OCI-M2 (cell line): ENCODE measurements around the gene GRK5.
A peak's percentile ranks its signal among the peaks of the same experiment; 100 is the strongest.
"Not testable (repeated sequence)": the region's sequence is repeated elsewhere in the genome, so short reads cannot be mapped to it uniquely, and the experiment has no call there.

Experiments
- DNase-seq: peaks from one replicate; lab custom pipeline; 2025; ENCODE audit not compliant: unreplicated experiment; lab: John Stamatoyannopoulos, UW

GRK5 gene

DNA sequence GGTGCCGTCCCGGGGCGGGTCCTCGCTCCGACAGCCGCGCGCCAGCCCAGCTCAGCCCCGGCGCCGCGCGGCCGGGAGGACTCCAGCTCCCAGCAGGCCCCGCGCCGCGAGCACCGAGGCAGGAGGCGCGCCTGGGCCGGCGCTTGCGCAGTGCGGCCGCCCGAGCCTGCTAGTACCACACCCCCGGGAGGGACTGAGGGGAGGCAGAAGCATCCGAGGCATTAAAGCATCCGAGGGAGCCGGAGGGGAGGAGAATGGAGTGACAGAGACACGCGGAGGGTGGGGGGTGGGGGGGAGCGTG, at the start of gene GRK5:
Gene GRK5 (plus strand): TSS at position 206 of the 301 bp plus-strand sequence. CDS start 347 bp downstream, outside the sequence.
- DNase-seq, result no peak

DNA sequence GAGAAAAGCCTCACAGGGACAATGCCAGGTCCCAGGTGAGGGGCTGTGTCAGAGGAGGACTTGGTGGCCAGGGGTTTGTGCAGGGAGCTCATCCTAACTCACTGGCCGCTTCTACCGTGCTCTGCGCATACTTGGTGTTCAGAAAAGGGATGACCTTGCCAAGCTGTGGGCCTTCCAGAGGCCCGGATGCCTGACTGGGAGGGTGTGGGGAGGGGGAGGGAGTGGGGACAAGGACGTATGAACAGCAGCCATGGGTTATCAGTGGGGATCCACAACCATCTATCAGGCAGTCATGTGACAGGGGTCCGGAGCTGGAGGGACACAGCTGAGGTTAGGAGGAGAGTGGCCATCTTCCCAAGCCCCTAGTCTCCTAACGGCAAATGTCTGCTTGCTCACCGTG, 48.0 kb upstream of the GRK5 start:
- no peak for DNase-seq

DNA sequence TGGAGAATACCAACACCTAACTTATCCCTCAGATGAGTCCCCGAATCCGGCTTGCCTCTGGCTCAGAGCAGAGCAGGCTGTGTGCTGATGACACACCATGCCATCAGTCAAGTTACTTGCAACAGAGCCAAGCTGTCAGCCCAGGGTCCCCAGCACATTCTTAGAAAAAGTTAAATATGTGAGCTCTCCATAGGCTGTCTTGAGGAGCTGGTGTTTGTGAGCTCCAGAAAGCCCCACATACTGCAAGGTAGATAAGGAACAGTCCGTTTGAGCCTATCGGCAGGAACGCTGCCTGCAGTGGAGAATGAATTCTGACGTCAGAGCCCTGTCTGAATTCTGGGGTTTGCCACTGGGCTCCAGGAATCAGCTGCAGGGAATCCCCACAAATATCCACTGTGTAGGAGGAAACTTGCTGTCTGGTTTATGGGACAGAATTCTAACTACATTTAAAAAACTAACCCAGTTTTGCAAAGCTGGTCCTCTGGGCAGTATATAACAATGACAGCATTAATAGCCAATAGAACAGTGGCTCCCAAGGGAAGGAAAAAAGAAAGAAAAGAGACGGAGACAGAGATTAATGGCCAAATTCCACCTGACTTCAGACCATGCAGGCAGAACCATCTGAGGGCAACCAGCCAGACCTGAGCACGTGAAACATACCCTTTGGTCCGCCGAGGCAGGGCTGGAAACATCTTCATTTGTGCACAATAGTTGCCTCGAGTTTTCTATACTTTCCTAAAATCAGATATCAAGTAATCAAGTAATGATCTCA, 45.5 kb upstream of the GRK5 start:
- no peak for DNase-seq

DNA sequence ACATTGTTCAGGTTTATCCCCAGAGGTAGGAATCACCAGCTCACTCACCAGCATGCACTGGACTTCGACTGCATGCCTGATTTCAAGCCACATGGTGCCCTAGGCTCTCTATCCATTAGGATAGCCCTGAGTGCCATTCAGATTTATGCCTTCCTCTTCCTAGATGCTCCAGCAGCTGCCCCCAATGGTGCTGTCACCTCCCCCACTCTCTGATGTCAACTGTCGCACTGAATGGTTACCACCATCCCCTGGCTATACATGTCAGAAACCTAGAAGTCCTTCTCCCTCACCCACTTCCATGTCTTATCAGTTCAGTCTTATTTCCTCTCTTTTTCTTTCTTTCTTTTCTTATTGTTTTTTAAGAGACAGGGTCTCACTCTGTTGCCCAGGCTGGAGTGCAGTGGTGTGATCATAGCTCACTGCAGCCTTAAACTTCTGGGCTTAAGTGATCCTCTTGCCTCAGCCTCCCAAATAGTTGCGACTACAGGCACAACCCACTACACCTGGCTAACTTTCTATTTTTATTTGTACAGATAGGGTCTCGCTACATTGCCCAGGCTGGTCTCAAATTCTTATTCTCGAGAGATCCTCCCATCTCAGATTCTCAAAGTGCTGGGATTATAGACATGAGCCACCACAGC, 44.8 kb upstream of the GRK5 start:
- DNase-seq, result no peak

DNA sequence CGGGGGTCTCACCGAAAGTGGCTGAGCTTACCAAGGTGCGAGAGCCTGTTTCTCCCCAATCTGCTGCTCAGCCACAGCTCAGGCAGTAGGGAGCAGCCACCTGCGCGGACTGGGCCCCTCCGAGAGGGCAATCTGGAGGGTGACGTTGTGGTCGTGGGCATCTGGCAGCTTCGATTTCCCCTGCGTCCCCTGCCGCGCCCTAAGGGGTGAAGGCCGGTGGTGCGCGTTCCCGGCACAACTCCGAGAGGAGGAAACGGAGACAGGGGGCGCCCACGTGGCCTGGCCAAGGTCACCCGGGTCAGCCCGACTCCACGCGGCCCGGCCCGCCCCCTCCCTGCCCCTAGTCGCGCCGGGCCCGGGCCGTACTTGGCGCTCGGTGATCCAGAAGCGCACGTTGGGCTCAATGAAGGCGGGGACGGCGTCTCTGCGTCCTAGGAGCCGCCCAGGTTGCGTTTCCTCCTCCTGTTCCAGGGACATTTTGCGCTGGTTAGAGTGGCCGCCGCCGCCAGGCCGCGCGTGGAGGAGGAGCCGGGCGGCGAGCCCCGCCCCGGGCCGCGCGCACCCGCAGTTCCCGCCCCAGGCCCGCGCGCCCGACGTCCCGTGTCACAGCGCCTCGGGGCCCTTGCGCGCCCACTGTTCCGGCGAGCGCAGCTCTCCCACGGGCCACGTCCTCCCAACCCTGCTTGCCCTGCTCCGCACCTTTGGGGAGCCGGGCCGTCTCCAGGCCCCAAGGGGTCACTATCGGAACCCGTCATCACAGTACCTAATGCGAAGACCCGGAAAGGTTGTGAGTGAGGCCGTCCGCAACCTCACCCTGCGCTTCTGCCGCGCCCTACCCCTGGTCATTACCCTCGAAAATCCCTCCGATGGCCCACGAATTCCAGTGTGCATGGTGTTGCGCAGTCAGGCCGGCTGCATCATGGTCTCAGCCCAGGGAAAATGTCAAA, 41.9 kb upstream of the GRK5 start, which contains the start of gene SFXN4:
Gene SFXN4 (minus strand): TSS at position 544 of the 947 bp plus-strand sequence. CDS start 67 bp downstream, at position 477.
- DNase-seq, result no peak

DNA sequence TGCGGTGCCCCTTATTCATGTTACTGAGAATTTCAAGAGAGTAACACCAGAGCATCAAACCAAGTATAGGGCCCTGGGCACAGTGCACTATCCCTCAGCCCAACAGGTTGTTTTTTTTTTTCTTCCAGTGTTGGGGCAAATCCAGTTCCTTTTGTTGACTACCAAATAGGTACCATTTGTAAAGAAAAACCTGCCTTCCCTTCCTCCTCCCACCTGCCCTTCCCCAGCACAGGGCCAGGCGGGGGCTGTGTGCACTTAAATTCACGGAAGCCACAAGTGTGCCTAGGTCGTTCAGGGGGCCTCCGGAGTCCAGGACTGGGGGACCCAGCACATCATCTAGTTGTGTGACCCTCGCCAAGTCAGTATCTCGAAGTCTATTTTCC, 41.3 kb upstream of the GRK5 start:
- DNase-seq, result no peak

DNA sequence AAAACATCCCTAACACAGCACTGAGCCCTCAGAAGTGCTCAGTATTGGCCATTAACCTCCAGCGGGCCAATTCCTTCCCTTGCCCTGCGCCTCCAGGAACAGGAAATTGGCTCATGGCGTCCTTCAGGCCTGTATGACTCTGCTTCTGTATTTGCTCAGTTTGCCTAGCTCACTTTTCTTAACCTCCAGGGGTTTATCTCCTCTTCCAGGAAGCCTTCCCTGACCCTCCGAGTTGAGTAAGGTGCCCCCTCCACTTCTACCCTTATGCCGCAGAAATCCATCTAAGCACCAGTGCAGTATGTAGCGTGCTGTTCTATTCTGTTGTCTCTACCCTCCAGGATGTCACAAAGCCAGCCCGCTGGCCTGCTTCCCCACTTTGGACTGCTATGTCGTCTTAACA, 40.8 kb upstream of the GRK5 start:
- no peak for DNase-seq

DNA sequence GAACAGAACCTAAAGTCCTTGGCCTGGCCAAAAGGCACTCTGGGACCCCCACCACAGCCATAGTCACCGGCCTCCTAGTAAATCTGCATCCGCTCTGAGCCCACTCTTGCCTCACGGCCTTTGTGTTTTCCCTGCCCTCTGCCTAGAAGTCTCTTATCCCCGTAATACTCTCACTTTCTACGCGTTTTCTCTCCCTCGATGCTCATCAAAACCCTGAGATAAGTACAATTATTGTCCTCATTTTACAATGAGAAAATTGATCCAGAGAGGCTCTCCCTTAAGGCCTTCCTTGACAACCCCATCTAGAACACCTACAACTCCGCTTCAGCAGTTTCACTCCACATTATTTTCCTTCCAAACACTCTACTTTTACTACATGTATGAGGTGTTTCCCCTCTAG, 40.3 kb upstream of the GRK5 start:
- DNase-seq, result no peak

DNA sequence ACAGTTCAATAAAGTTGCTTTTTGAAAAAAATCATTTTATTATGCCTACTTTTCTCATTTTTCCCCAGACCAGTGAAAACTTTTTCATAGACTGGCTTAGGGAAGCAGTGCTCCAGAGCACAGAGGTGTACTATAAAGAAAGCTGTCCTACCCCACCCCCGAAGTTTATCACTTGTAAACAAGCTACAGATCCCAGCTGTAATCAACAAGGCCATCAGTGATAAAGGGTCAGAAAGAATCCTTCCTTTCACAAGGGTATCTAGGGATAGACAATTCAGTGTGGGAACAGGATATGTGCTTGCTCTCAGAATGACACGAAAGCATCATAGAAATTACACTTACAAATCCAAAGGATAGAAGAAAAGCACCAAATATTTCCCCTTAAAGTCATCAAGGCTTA, 33.3 kb upstream of the GRK5 start:
- no peak for DNase-seq

DNA sequence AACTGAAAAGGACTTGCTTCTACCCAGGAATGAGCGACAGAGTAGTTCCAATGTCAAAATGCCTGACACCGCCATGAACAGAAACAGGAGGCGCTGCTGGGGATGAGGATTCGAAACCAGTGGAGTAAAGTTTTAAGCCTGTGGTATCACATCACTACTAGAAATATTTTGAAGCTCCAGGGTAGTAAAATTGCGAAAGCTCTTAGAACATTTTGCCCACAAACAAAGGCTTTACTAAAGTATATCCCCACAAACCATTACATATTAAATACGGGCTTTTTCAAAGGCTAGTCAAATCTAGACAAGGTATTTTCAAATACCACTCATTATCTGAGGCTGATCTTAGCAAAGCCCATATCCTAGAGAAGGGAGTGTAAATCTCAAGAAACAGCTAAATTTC, 31.2 kb upstream of the GRK5 start:
- DNase-seq, result no peak

DNA sequence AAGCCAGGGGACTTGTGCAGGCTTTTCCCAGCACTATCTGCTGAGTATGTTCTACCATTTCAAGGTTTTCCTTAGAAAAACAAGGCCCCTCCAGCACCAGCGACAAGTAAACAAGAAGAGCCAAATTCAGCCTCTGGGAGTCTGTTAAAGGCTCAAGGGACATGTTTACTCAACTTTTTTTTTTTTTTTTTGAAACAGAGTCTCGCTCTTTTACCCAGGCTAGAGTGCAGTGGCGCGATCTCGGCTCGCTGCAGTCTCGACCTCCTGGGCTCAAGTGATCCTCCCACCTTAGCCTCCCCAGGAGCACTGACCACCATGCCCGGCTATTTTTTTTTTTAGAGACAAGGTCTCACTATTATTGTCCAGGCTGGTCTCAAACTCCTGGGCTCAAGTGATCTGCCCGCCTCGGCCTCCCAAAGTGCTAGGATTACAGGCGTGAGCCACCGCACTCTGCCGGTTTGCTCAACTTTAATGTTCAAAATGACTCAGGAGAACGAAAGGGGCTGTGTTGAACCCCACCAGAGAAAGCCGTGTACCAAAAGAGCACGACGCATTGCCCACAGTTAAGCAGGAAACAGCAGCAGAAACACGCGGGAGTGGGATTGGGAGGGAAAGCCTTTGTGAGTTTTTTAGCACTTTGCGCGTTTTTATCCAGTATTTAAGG, 29.5 kb upstream of the GRK5 start:
- DNase-seq, result no peak

DNA sequence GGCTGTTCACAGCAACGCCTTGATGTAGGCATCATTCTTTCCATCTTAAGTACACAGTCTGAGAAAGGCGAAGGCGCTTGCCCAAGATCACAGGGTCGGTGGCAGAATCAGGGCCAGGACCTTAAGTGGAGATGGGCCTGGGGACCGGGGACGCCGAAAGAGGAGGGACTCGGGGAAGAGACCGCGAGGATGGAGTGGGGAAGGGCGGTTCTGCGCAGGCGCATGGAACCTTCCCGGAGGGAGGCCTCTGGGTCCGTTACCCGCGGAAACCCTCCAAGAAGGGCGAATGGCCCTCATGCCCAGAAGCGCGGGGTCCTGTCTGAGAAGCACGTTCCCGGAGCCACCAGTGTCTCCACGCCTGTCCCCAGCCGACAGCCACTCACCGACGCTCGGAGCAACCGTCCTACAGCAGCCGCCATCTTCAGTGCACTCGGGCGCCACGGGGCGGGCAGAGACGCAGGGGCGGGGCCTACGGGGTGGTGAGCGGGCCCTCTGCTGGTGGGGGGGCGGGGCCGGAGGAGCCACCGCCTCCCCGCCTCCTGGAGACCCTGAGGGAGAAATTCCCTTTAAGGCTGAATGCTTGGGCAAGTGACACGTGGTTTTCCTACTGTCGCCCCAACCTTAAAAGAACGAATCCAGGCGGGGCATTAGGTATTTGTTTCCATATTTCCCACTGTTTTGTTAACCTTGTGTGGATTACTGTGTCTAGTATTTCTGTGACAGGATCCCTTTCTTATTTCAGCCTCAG, 28.8 kb upstream of the GRK5 start, which contains the start of gene PRDX3:
Gene PRDX3 (minus strand): TSS at position 441 of the 748 bp plus-strand sequence. CDS start 22 bp downstream, at position 419.
- peak; percentile 63 for DNase-seq

DNA sequence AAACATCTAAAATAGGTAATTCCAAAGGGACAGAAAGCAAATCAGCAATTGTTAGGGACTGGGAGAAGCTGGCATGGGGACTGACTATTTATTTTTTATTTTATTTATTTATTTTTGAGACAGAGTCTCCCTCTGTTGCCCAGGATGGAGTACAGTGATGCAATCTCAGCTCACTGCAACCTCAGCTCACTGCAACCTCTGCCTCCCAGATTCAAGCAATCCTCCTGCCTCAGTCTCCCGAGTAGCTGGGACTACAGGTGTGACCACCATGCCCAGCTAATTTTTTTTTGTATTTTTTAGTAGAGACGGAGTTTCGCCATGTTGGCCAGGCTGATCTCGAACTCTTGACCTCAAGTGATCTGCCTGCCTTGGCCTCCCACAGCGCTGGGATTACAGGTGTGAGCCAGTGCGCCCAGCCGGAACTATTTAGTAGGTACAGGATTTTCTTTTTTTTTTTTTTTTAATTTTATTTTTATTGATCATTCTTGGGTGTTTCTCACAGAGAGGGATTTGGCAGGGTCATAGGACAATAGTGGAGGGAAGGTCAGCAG, 26.4 kb upstream of the GRK5 start:
- DNase-seq, result not testable (repeated sequence)

DNA sequence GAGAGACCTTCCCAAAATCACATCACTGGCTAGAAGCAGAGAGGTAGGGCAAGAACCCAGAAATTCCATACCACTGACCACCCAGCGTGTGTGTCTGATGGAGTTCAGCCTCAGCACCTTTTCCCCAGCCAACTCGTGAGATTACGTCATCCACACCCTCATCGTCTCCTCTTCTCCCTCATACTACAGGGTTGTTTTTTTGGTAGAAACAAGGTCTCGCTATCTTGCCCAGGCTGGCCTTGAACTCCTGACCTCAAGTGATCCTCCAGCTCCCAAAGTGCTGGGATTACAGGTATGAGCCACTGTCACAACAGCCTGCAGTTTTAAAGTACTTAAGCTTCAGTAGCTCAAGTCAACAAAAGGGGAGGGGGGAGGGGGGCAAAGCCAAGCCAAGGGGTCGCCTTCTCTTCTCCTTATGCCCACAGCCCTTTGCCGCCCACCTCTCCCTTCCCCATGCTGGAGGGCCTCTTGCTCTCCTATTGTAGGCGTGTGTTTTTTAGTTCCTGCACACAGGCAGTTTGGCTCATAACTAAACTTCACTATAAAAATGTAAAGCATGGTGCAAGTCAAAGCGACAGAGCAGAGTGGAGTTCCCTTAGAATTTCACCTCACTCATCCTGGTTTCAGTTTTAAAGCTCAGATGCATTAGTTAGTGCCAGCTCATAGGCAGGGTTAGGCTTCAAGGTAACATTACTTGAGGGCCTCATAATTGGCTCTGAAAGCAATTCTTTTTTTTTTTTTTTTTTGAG, 23.5 kb upstream of the GRK5 start:
- no peak for DNase-seq

DNA sequence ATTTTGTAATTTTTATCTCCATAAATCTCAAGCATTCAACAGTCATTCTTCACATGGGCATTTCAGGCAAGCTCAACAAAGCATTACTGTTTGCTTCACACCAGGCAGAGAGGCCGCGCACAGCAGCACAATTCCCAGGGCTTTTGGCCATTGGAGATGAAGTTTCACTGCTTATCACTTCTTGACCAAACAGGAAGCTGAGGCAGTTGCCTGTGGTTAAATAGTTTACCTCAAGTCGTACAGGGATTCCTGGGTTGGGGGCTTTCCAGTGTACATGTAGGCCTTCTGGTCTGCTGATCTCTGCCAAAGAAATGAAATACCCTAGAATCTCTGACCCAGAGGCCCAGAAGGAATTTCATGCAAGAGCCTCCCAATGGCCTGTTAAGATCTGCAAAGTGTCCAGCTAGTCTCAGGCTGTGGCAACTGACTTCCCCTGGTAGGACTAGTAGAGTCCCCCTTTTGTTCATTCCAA, 17.5 kb upstream of the GRK5 start:
- peak; percentile 42 for DNase-seq

DNA sequence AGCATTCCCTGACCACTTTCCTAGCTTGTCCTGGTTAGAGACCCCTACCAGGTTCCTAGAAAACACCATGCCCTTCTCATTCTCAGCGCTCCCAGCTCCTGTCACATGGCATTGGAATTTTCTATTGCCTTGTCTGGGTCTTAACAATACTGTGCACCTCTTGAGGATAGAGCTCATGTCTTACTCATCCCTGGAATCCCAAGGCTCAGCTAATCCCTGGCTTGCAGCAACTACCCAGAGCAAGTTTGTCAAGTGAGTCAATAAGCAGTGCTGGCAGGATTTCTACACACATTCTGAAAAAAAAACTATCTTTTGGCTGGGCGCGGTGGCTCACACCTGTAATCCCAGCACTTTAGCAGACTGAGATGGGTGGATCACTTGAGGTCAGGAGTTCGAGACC, 17.0 kb upstream of the GRK5 start:
- DNase-seq, result no peak

DNA sequence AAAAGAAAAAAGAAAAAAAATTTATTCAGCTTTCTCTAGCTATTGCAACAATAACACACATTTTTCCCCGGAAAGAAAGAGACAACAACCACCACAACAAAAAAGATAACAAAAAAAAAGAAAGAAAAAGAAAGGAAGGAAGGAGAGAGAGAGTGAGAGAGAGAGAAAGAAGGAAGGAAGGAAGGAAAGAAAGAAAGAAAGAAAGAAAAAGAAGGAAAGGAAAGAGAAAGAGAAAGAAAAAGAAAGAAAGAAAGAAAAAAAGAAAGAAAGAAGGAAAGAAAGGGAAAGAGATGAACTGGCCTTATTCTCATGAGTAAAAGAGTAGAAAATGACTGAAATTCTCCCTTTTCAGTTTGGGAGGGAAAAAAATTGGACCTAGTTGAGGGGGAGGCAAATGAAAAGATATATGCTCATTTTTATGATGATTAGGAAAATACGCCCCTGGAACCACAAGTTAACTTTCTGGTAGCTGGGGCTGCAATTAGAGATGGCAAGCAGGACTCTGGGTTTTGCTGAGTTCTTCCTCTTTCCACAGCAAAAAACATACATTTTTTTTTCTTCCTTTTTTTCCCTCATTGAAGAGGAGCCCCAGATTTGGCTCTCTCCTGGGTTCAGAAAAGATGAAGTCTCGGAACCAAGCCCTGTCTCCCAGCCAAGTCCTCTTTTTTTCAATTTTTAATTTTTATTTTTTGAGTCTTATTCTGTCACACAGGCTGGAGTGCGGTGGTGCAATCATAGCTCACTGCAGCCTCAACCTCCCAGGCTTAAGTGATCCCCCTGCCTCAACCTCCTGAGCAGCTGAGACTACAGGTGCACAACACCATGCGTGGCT, 16.2 kb upstream of the GRK5 start:
- DNase-seq, result no peak

DNA sequence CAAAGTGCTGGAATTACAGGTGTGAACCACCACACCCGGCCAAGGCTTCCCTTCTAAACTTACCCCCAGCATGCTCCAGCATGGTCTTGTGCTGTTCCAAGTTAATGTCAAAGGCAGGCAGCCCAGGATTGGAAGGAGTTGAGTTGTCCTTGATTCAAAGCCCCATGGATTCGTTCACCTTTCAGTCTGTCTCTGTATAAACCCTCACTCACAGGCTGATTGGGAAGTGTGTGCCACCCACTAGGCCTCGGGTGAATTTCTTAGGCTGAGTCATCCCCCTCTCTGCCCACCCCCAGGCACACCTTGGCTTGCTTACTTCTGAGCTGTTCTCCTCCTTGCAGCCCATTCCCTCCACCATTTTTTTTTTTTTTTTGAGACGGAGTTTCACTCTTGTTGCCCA, 15.5 kb upstream of the GRK5 start:
- no peak for DNase-seq
